Panc1 (cell line): Measurements from ENCODE around the gene GNA12. TPM values are rescaled to one million over a fixed set of nuclear protein-coding genes. Genes with fewer than 3 reads are reported as not detected.

Experiments
- ATAC-seq: fragments of 200-7000 bp; cut with Tn5 transposase; 2 replicates; pipeline ENCODE4 v1.9.1; 2020; ENCODE audit warnings: mild to moderate bottlenecking, moderate library complexity
- BruUV-seq: library from RNA; stranded (reverse); fragments of 400-500 nt; replicated peaks from 2 replicates; lab custom pipeline; 2021; lab: Mats Ljungman, UMichigan
- CTCF ChIA-PET: fragments of 300-600 bp; sonication (Branson Sonifier 250); formaldehyde crosslinking; loops from one replicate; lab custom pipeline; 2022; ENCODE audit warnings: antibody characterized with exemption; lab: Charles Lee
- POLR2A ChIA-PET: fragments of 300-600 bp; sonication (Branson Sonifier 250); formaldehyde crosslinking; loops from one replicate; lab custom pipeline; 2022; ENCODE audit warnings: antibody characterized with exemption; lab: Charles Lee
- DNase-seq: peaks from one replicate; pipeline ENCODE4 v3.0.0-alpha.2; 2010; ENCODE audit warnings: low read depth, low spot score
- H3K27ac ChIP-seq: 2 replicates; pipeline ENCODE4 v1.5.1; 2011; ENCODE audit warnings: mild to moderate bottlenecking, low read length, inconsistent platforms
- H3K27me3 ChIP-seq: fragments of 200-500 bp; sonication (Bioruptor generic); 2 replicates; pipeline ENCODE4 v1.6.0; 2014; ENCODE audit warnings: low read length, inconsistent platforms; ENCODE audit not compliant: control insufficient read depth, insufficient read depth
- H3K36me3 ChIP-seq: fragments of 200-500 bp; sonication (Bioruptor generic); 2 replicates; pipeline ENCODE4 v1.5.1; 2014; ENCODE audit warnings: inconsistent platforms, mild to moderate bottlenecking, low read length, moderate library complexity; ENCODE audit not compliant: control insufficient read depth, insufficient read depth
- H3K4me1 ChIP-seq: 2 replicates; pipeline ENCODE4 v1.5.1; 2011; ENCODE audit warnings: inconsistent platforms, mild to moderate bottlenecking, low read length, moderate library complexity; ENCODE audit not compliant: control insufficient read depth, insufficient read depth
- H3K4me3 ChIP-seq, 2 experiments: 2 replicates each; pipeline ENCODE4 v1.5.1; 2011 to 2012; ENCODE audit warnings: low read depth in 2 of 2, low read length in 2 of 2, mild to moderate bottlenecking in 2 of 2, inconsistent platforms in 1 of 2, moderate library complexity in 1 of 2
- H3K9me3 ChIP-seq: fragments of 200-500 bp; sonication (Bioruptor generic); 2 replicates; pipeline ENCODE4 v1.5.1; 2014; ENCODE audit warnings: low read depth, mild to moderate bottlenecking, inconsistent platforms, low read length, moderate library complexity; ENCODE audit not compliant: control insufficient read depth, insufficient read depth
- POLR2AphosphoS5 ChIP-seq: IDR thresholded peaks from 2 replicates; pipeline ENCODE4 v1.6.1; 2012; ENCODE audit warnings: mild to moderate bottlenecking, low read depth, low read length, moderate library complexity
- SIN3A ChIP-seq: IDR thresholded peaks from 2 replicates; pipeline ENCODE4 v1.6.1; 2012; ENCODE audit warnings: low read depth, mild to moderate bottlenecking, low read length, moderate library complexity, borderline replicate concordance; ENCODE audit not compliant: insufficient read depth
- TCF7L2 ChIP-seq: IDR thresholded peaks from 2 replicates; pipeline ENCODE4 v1.6.1; 2011; ENCODE audit warnings: mild to moderate bottlenecking, low read depth, low read length, inconsistent platforms
- in situ Hi-C: cut with HindIII; loops from 2 replicates; pipeline ENCODE4 v1.10.0; 2016; ENCODE audit warnings: low sequenced_read_pairs, low pct_unique_long_range_greater_than_20kb
- intact Hi-C: fragments of 100-400 bp; cut with micrococcal nuclease; formaldehyde crosslinking; loops from one replicate; pipeline ENCODE4 v1.10.0; 2022; ENCODE audit not compliant: unreplicated experiment
- total RNA-seq: library from RNA; stranded (reverse); gene quantifications from one replicate; pipeline ENCODE4 v1.2.1, GENCODE V29; 2021; ENCODE audit not compliant: unreplicated experiment
- TF ChIP-seq, protein P1 (sequence below), 2 experiments: IDR thresholded peaks; 2 replicates each; pipeline ENCODE4 v1.6.1; 2011 to 2012; ENCODE audit warnings: low read depth in 2 of 2, control low read depth in 1 of 2, low read length in 1 of 2, mild to moderate bottlenecking in 1 of 2, moderate library complexity in 1 of 2; ENCODE audit not compliant: insufficient read depth in 1 of 2
- TF ChIP-seq, protein P2 (sequence below): fragments of 450-650 bp; IDR thresholded peaks from 2 replicates; pipeline ENCODE4 v1.5.1; 2017; ENCODE audit warnings: mild to moderate bottlenecking

Gene GNA12
- total RNA-seq, 1 experiment from 2014 or later = 139 TPM

DNA sequence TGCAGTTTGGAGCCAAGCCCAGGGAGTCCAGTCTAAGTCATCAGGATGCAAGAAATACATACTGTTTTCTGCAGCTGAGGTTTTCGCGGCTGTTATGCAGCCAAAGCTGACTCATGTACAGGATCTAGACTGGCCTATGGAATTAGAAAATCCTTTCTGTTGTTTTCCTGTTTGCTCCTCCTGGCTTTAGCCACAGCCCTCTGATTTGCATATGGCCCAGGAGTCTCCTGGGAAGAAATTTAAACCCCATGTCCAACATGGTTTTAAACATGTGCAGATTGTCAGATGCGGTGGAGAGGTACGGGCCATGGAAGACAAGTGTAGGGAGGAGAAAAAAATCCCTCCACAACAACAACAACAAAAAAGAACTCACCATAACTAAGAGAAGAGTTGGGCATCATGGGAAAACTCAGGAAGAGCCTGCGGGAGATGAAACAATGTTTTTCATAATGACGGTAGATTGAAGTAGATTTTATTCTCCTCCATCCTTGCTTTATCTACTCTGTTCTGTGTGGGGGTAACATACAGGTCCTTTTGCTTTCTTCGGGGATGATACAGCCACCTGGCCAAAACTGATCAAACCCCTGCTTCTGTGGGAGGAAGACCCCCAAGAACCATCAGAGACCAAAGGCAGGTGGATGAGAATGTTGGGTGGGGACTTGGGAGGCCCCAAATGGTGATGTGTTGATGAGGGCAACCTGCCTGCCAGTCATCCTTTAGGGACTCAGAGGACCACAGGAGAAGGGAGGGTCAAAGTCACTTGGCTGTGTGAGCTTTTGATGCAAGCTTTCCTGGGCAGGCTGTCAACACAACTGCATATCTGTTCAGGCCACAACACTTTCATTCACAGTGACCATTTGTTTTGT is 29.8 kb upstream of the GNA12 start:
- ChIA-PET POLR2A (no interaction called here), CTCF (interaction anchor here (1.0 kb wide), 1 partner anchor 8 kb away, joined by 5 read pairs; no protein-coding TSS in a partner anchor)
- H3K36me3 ChIP-seq = no peaks in the 10 kb centered on the region
- BruUV-seq = no TSS peak
- ATAC-seq = peak; percentile 83
- H3K9me3 ChIP-seq = no peaks in the 10 kb centered on the region
- H3K27me3 ChIP-seq = no peaks in the 10 kb centered on the region
- H3K4me3 ChIP-seq = no peak overlapping the region
- peak overlapping the region; percentile 83 for H3K27ac ChIP-seq
- TF ChIP-seq SIN3A (peak; percentile 78; the same call in 1 of the 2 replicates), POLR2AphosphoS5 (peak; percentile 99), TCF7L2 (peak; percentile 58)
- TF ChIP-seq, protein P1, sequence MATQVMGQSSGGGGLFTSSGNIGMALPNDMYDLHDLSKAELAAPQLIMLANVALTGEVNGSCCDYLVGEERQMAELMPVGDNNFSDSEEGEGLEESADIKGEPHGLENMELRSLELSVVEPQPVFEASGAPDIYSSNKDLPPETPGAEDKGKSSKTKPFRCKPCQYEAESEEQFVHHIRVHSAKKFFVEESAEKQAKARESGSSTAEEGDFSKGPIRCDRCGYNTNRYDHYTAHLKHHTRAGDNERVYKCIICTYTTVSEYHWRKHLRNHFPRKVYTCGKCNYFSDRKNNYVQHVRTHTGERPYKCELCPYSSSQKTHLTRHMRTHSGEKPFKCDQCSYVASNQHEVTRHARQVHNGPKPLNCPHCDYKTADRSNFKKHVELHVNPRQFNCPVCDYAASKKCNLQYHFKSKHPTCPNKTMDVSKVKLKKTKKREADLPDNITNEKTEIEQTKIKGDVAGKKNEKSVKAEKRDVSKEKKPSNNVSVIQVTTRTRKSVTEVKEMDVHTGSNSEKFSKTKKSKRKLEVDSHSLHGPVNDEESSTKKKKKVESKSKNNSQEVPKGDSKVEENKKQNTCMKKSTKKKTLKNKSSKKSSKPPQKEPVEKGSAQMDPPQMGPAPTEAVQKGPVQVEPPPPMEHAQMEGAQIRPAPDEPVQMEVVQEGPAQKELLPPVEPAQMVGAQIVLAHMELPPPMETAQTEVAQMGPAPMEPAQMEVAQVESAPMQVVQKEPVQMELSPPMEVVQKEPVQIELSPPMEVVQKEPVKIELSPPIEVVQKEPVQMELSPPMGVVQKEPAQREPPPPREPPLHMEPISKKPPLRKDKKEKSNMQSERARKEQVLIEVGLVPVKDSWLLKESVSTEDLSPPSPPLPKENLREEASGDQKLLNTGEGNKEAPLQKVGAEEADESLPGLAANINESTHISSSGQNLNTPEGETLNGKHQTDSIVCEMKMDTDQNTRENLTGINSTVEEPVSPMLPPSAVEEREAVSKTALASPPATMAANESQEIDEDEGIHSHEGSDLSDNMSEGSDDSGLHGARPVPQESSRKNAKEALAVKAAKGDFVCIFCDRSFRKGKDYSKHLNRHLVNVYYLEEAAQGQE (IDR thresholded peaks at IDR 0.05; ENCODE audit: insufficient read depth in 1 of 2, low read depth in 2 of 2, low read length in 1 of 2) = no peak
- TF ChIP-seq, protein P2, sequence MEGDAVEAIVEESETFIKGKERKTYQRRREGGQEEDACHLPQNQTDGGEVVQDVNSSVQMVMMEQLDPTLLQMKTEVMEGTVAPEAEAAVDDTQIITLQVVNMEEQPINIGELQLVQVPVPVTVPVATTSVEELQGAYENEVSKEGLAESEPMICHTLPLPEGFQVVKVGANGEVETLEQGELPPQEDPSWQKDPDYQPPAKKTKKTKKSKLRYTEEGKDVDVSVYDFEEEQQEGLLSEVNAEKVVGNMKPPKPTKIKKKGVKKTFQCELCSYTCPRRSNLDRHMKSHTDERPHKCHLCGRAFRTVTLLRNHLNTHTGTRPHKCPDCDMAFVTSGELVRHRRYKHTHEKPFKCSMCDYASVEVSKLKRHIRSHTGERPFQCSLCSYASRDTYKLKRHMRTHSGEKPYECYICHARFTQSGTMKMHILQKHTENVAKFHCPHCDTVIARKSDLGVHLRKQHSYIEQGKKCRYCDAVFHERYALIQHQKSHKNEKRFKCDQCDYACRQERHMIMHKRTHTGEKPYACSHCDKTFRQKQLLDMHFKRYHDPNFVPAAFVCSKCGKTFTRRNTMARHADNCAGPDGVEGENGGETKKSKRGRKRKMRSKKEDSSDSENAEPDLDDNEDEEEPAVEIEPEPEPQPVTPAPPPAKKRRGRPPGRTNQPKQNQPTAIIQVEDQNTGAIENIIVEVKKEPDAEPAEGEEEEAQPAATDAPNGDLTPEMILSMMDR = no peak
- in situ Hi-C loops = no loop called here
- peaks cover 16% of the 10 kb centered on the region for H3K4me1 ChIP-seq
- DNase-seq = peak; percentile 47
- intact Hi-C loops = no loop called here

DNA sequence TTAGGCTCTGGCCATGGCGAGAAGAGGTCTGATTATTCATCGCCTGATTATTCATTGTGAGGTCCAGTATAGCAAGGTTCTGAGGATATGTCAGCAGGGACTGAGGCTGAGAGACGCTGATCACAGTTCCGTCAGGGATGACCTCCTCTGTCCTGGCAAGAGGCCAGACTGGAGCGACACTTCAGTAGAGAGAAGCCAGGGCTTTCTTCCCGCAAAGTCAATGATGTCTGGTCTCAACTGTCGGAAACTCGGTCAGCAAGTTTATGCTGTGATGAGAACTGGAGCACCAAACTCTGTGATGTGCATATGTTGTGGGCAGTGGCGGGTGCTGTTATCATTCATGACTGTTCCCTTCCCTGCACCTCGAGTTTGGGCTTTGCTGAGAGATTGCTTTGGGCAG is 29.0 kb upstream of the GNA12 start:
- Histone ChIP-seq H3K4me3 (no peak overlapping the region), H3K9me3 (no peaks in the 10 kb centered on the region), H3K27me3 (no peaks in the 10 kb centered on the region), H3K36me3 (no peaks in the 10 kb centered on the region), H3K27ac (no peak overlapping the region; the same call in 1 of the 2 replicates), H3K4me1 (peaks cover 16% of the 10 kb centered on the region)
- POLR2A ChIA-PET = no interaction called here
- DNase-seq = no peak
- in situ Hi-C loops = no loop called here
- ATAC-seq = no peak
- CTCF ChIA-PET = no interaction called here
- TF ChIP-seq, protein P2 = no peak
- TF ChIP-seq TCF7L2 (no peak), SIN3A (no peak), POLR2AphosphoS5 (no peak)
- TF ChIP-seq, protein P1 (IDR thresholded peaks at IDR 0.05; ENCODE audit: insufficient read depth in 1 of 2, low read depth in 2 of 2, low read length in 1 of 2) = no peak
- no TSS peak for BruUV-seq
- intact Hi-C loops = no loop called here
